Measurements from ENCODE around the gene AFF4.

The AFF4 gene

DNA sequence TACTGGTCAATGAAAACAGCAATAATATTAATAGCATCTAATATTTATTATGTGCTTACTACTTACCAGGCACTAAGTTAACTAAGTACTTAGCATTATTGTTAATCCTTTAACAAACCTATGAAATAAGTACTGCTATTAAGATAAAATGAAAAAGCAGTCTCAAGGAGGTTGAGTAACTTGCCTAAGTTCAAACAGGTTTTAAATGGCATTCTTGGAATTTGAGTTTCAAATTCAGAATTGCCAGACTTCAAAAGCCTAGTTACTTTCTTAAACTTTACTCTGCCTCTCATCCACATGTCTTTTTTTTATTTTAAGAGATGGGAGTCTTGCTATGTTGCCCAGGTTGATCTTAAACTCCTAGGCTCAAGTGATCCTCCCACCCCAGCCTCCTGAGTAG, 73.9 kb downstream of the AFF4 start:
- no peak for DNase-seq (ENCODE audit: low read depth)

DNA sequence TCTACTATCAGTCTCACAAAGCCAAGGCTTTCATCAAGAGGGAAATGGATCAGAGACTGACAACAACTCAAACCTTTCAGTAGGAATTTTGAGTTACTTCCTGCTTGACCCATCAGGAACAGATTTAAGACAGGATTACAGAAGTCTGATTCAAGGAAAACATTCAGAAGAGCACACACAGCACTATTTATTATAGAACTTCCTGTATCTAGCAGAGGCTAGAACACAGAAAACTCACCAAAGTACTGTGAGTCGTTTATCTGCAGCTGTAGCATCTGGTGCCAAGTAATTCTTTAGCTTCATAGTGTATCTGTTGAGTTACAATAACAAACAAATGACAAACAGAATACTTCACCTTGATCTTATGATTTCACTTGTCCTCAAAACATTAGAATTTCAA, 76.2 kb downstream of the AFF4 start:
- DNase-seq (ENCODE audit: low read depth) = no peak

DNA sequence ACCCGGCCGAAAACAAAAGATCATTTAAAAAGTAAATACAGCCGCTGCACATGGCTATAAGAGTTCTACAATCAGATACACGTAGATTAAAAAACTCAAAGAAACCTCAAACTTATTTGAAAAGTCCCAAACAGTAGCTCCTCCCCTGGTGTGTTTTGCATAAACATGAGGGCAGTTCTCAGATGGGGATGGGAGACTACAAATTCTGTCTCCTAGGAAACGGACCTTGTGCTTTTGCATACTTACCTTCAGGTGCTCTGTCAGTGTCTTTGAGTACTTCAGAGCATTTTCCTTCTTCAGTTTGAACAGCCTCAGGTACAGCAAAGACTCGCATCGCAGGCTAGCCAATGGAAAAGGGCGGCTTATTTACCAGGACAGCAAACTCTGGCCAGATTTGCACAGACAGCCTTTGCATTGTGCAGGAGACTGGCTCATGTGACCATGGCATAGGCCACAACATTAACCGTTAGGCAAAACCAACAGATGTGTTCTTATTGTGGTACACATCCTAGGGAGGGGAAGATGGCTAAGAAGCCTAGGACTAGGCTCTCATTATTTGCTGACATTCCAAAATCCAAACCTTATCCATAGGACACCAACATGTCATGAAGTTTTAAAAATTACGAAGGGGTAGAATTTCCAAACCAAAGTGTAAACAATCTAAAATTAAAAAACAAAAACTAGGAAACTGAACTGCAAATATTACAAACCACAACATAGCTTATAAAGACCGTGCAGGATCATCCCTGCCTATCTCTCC, 77.2 kb downstream of the AFF4 start:
- DNase-seq (ENCODE audit: low read depth) = no peak

DNA sequence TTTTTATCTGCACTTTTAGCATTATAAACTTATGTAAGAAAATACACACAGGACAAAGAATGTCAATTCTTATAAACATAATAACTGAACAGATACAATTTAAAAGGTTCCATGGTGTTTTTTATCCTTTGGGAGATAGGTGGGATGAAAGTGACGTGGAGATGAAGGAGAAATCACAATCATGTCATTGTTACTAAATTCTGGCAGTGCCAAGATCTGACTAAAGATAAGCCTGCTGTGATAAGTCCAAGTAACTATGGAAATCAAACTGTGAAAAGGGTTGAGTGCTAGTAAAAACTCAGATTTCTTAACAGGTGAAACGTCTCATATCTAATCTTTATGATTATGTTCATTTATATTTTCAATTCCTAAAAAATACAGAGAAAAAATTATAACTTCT, 78.9 kb downstream of the AFF4 start:
- DNase-seq (ENCODE audit: low read depth) = no peak

DNA sequence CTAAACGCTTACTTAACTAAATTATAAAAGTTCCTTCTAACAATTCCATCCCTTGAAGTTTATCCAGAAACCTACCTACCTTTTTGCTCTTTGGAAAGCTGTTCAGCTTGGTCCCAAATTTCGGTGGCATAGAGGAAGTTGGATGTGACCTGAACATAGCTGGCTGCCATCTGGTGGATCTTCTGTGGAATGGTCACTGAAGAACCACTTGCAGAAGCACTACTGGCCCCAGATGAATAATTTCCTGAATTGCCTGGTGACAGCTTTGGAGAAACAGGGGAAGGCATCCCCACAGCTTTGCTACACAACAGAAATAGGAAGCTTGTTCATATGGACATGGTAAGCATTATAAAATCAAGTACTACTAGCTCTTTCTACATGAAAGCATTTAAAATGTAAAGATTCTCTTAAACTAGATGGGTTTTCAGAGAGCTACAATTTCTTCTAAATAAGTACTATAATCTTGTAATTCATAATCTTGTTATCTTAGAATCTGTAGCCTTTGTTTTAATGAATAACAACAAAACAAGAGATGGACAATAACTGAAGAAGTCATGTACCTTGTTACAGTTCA, 80.1 kb downstream of the AFF4 start:
- no peak for DNase-seq (ENCODE audit: low read depth)

DNA sequence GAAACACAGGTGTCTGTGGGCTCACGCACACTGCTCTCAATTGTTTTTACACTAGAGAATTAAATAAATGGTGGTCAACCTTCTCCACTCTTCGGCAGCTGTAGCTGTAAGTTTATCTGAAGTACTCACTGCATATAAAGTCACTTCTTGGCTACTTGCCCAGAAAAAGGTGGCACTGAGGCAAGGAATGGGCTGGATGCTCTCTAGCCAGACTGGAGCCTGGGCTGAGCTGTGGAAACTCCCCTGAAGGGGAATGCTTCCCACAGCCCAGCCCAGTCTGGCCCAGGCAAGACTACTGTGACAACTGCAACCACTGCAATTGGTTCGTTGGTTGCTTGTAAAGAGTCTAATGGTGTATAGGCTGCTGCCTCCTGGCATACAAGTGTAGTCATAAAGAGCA, 85.5 kb downstream of the AFF4 start:
- no peak for DNase-seq (ENCODE audit: low read depth)

DNA sequence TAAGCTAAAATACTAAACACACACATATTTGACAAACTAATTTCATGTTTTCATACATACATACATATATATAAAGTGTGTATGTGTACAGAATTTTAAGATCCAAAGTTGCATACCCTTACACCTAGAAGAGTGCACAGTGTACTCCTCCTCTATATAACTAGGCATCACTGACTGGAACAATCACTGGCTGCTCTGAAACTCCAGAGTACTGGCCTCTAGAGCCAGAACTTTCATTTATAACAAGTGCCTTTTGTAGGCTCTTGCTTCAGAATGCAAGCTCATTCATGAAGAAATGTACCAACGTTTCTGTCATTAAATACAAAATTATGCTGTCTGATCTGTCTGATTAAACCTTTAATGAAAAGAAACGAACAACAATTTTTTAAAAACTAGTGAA, 86.0 kb downstream of the AFF4 start:
- no peak for DNase-seq (ENCODE audit: low read depth)

DNA sequence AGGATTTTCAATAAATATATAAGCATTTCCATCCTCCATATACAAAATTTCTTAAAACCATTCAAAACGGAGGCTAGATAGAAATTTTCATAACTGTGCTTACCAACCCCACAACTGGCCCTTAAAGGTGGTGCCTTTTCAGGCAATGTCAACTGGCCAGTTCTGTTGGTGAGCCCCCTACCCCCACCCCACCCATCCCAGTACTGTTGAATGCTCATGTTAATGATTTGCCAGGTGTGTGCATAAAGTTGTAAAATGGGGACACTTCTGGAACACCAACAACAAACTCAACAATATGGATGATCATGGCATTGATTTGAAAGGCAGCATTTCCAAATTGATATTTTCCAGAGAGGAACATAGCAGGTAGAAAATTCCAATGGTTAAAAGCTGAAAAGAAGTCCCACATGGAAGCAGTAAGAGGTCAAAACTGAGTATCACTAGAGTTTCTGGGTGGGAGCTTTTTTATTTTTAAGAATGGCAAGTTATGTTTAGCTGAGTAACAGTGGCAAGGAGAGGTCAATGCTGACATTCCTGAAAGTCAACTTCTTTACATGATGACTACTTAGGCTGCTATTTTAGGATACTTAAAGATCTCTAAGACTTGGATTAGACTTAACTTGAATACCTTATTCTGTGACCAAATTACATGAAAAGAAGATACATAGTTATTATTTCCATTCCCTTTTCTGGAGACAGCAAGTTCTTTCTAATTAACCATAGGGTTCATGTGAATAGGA, 87.2 kb downstream of the AFF4 start:
- no peak for DNase-seq (ENCODE audit: low read depth)

DNA sequence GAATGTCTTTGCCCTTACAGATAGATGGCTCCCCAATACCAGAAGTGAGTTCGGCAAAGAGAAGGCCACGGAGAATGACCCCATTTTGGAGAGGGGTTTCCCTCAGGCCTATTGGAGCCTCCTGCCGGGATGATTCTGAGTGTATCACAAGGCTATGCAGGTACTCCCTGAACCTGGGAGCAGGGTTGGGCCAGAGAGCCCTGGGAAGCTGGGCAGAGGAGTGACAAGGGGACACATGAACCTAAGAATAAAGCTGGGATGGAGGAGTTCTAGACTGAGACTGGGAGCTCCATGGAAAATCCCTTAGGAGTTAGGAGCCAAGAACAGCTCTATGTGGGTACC, 89.5 kb downstream of the AFF4 start:
- no peak for DNase-seq (ENCODE audit: low read depth)

DNA sequence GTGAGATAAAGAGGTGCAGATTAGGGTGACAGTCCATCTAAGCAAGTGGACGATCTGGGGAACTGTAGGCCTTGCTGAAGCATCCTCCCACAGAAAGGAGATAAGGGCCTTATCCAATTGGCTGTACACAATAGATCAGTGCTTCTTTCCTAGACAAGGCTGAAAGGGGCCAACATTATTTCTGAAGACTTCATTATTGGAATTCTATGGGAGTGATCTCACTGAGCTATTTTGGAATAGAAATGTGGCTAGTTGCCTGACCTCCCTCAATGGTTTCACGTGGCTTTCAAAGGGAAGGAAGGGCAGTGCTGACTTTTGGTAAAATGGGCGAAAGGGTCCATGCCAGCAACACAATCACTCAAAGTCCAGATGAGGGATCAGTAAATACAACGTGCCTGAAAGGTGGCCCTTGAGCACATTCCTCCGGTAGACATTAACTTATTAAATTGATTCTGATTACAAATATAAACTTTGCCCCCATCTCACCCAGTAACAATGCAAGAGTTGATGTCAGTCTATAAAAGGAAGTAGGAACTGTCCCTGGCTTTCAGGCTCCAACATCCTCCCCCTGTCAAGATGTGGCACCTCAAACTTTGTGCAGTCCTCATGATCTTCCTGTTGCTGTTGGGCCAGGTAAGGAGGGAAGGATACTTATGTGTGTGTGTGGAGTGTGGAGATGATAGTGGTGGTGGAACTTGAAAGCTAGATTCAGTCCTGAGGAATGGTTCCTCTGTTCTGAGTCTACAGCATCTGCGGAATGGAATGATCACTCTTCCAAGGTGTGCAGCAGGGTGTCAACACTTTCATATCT, 90.1 kb downstream of the AFF4 start, which contains the start of gene LEAP2:
Gene LEAP2, plus strand, starts transcription at position 550 of the 811 bp plus-strand sequence. Its CDS starts 27 bp downstream, at position 577.
- DNase-seq (ENCODE audit: low read depth) = no peak

DNA sequence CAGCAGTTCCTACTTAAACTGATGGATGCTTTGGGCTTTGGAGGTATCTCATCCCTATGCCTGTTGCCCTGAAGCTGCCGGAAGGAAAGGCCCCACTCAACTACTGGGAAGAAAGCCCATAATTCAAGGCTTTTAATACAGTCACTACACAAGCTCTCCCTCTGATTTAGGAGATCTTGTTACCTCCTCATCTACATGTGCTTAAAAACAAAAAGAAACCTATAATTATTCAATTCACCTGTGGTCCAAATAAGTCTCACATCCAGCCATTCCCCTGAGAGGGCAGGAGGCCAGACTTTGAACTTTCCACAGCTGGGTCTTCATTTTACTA, 90.7 kb downstream of the AFF4 start:
- DNase-seq (ENCODE audit: low read depth) = no peak

DNA sequence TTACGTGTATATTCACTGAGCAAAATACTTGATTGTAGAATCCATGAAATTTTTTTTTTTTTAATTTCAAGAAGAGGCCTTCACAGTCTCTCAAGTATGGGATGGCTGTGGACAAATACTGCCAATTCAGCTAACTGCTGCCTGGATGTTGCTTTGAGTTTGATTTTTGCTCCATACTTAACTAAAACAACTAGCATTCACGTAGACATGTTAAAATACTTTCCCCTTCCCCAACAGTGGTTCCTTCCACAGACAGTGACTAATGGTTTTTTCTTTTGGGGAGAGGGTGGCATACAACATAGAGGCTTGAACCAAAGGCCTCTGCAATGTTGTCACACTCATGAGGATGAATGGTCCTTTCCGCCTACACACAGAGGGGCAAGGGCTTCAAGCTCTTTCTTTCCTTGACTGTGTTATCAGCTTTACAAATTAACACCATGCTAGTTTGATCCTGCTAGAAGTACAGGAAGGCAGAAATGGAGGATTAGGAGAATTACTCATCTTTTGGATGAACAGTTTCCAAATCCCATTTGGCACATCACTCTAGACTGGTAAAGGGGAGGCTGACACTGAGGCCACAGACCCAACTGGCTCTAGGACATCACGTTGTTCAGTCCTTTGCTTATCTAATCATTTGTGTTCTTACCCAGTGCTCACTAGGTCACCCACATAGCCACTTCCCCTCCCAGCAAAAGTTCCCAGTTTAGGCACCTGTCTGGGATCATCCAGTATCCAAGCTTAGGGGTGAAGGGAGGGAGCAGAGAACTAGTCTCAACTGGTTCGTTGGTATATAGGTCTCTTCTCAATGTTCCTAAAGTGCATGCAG, 91.8 kb downstream of the AFF4 start:
- no peak for DNase-seq (ENCODE audit: low read depth)

DNA sequence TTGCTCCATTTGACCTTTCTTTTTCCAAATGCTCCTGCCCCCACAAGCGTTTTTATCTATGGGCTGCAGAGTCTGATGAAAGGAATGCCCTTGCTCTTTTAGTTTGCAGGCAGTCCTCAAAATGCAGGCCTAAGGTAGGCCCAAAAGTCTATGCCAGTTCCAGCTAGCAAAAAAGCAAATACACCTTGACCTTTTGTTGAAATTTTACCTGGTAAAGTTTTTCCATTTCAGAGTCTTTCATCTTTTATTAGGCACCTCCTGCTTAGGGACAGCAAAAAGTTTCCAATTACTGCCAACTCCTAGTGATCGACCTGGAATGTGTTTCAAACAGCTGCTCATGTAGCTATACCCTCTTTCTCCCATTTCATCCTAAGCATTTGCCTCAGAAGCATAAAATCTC, 92.6 kb downstream of the AFF4 start:
- DNase-seq (ENCODE audit: low read depth) = no peak

DNA sequence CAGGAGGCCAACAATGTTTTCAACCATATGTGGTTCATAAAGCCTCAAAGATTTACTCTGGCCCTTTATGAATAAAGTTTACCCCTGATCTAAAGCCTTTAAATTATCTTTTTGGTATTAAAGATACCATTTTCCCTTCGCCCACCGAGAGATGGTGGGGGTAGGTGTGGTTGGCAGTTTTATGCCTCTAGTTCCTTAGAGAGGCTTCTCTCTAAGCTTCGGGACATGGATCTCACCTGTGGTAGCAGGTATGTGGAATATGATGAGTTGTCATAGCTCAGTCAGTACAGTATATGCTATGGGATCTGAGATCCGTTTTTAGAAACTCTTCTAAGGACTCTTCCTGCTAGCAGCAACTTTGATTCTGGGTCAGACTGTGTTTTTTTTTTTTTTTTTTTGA, 94.7 kb downstream of the AFF4 start:
- DNase-seq (ENCODE audit: low read depth) = no peak

DNA sequence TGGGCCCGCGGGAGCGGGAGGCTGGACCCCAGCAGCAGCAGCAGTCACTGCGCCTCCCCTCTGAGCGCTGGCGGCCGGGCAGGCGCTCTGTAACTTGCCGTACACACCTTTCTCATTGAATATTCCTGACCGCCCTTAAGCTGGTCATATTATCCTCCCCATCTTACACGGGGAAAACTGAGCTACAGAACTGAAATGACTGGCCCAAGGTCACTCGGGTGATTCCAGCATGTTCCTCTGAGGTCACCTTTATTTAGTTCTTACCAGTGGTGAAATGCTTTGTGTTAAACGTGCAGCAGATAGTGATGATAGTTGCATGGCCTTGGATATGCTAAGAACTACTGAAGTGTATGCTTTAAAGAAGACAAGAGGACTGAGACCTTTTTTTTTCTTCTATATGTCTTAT, 96.4 kb downstream of the AFF4 start:
- DNase-seq (ENCODE audit: low read depth) = no peak

DNA sequence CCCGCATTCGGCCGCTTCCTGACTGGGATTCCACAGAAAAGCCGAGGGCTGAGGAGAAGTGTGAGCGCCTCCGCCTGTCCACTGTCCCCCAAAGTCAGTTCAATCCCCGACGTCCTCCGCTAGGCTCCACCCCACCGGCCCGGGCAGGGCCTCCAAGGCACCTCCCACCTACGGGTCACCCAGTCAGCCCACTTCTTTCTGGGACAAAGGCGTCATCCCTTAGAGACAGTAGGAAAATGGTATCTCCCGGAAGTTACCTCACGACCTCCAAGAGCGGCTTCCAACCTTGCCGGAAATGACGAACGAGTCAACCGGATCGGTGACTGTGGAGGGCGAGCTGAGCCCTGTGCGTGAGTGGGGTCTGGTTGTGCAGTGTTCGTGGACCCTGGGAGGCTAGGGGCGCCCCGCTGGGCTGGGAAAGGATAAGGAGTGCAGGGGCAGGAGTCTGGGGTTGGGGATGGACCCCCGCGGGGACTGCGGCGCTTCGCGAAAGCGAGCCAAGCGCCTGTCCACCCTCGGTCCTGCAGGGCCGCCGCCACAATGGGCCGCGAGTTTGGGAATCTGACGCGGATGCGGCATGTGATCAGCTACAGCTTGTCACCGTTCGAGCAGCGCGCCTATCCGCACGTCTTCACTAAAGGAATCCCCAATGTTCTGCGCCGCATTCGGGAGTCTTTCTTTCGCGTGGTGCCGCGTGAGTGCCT, 96.9 kb downstream of the AFF4 start, which contains the start of the genes GDF9 and UQCRQ:
Gene GDF9, minus strand, starts transcription at position 128 of the 704 bp plus-strand sequence. CDS start 1,936 bp downstream, outside the sequence.
Gene UQCRQ, plus strand, starts transcription at position 301 of the 704 bp plus-strand sequence. Its CDS starts 240 bp downstream, at position 541.
- DNase-seq (ENCODE audit: low read depth) = peak; percentile 80

DNA sequence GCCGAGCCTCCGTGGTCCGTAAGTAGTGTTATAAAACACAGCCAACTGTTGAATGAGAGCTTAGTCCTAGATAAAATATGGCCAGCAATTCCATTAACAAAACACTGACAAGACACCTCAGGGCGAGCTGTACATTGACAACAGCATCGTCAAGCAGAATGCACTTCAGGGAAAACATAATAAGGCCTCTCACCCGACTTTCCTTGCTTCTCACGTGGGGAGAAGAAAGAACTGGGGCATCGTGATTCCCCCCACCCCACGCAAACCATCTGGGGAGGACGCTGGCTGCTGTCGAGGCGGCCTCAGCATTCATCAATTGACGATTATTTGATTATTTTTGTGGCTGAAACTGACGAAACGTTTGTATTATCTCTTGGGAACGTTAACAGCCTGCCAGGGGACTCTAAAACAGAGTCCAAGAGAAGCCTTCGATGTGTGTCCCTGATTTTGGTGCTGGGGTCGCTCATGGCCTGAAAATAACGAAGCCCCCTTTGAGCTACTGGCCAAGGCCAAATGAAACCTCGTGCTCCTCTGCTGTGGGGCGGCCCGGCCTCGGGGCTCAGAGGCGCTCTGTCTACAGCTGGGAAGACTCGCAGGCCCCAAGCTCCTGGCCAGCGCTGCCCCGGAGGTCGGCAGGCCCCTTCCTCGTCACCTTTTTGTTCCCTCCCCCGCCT, 97.6 kb downstream of the AFF4 start:
- DNase-seq (ENCODE audit: low read depth) = no peak

DNA sequence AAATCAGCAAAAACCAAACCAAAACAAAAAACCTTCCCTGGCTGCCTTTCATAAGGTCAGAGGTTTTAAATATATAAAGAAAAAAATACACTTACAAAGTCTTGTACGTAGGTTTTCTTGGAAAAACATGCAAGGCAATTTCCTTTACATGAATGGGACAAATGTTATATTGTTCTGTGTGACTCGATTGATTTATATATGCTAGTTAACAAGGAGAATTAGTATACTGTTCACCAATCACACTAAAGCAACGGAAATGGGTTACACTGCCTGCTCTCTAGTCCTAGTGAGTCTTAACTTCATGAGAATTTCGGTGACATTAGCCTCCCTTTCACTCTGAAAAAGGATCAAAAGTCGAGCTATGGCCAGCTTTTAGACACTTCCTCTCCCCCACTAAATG, 102.7 kb downstream of the AFF4 start:
- no peak for DNase-seq (ENCODE audit: low read depth)

DNA sequence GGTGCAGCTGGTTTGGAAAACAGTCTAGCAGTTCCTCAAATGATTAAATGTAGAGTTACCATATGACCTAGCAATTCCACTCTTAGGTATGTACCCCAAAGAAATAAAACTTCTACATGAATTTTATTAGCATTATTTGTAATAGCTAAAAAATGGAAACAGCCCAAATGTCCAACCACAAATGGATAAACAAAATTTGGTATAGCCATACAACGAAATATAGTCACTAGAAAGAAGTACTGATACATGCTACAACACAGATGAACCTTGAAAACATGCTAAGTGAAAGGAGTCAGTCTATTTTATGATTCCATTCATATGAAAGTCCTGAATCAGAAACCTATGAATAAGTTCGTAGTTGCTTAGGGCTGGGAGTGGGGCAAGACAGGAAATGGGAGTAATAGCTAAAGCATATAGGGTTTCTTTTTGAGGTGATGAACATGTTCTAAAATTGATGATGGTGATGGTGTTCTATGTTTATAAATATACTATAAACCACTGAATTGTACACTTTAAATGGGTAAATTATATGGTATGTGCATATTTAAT, 103.5 kb downstream of the AFF4 start:
- DNase-seq (ENCODE audit: low read depth) = no peak

DNA sequence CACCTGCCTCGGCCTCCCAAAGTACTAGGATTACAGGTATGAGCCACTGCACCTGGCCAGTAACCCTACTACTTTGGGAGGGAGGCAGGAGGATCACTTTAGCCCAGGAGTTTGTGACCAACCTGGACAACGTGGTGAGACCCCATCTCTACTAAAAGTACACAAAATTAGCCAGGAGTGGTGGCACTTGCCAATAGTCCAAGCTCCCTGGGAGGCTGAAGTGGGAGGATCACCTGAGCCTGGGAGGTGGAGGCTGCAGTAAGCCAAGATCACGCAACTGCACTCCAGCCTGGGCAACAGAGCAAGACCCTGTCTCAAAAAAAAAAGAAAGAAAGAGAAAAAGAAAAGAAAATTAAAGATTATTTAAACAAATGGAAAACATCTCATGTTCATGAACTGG, 107.4 kb downstream of the AFF4 start:
- DNase-seq (ENCODE audit: low read depth) = no peak

Measured in stimulated activated CD8-positive, alpha-beta memory T cell treated with anti-CD3 and anti-CD28 coated beads, Interleukin-12 subunit alpha, Interleukin-12 subunit beta, amount 100 ng/mL, for 4 hours (primary cell).